IPS DF 6.9 (cell line): ENCODE data around the gene SATB1.

Experiments
- DNase-seq: peaks from one replicate; pipeline ENCODE4 v3.0.0-alpha.2; 2013; ENCODE audit warnings: low read depth, low spot score
- H3K27ac ChIP-seq: one replicate; pipeline ENCODE4 v1.5.1; 2013; ENCODE audit warnings: low read length, control low read depth
- H3K27me3 ChIP-seq: 2 replicates; pipeline ENCODE4 v1.6.1; 2013; ENCODE audit warnings: mild to moderate bottlenecking, low read length; ENCODE audit not compliant: control insufficient read depth, insufficient read depth
- H3K36me3 ChIP-seq: 2 replicates; pipeline ENCODE4 v1.6.1; 2013; ENCODE audit warnings: low read length; ENCODE audit not compliant: control insufficient read depth, insufficient read depth
- H3K4me1 ChIP-seq: 2 replicates; pipeline ENCODE4 v1.6.1; 2013; ENCODE audit warnings: low read length; ENCODE audit not compliant: control insufficient read depth, insufficient read depth
- H3K4me3 ChIP-seq: 2 replicates; pipeline ENCODE4 v1.5.1; 2013; ENCODE audit warnings: mild to moderate bottlenecking, low read length
- H3K9me3 ChIP-seq: 2 replicates; pipeline ENCODE4 v1.6.1; 2013; ENCODE audit warnings: low read length, inconsistent platforms; ENCODE audit not compliant: control insufficient read depth, insufficient read depth
- WGBS: extraction: QIAGEN DNeasy Blood & Tissue Kit; methylation state at CpG from one replicate; pipeline ENCODE4 v1.1.7; 2013; ENCODE audit warnings: mixed read lengths, missing lambda C conversion rate; ENCODE audit not compliant: insufficient read length, insufficient coverage; 5-methylcytosine and 5-hydroxymethylcytosine counted together

The SATB1 gene

DNA sequence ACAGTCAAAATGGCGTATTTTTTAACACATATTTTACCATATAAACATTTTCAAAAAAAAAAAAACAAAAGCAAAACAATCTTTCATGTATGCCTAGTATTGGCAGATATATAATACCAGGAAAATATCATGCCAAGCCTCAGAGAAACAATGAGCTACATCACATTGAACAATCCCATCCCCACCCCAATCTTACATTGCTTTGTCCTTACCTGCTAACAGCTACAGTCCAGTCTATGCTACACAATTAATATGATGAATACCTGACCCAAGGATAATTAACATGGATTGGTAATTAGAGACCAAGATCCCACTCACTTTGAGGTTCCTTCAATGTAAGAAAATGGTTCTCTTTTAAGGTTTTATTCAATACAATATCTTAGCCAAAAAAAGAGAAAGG lies 7.6 kb upstream of the SATB1 start:
- no peaks in the 10 kb centered on the region for H3K9me3 ChIP-seq
- DNase-seq: no peak
- no peak overlapping the region for H3K27ac ChIP-seq
- WGBS: no CpG with 5 or more reads among the region's 1 CpG
- 0 out of 2 replicates have a peak, but pooled peaks cover 2% of the 10 kb centered on the region for H3K4me1 ChIP-seq
- H3K27me3 ChIP-seq: no peaks in the 10 kb centered on the region
- no peak overlapping the region for H3K4me3 ChIP-seq
- H3K36me3 ChIP-seq: no peaks in the 10 kb centered on the region

DNA sequence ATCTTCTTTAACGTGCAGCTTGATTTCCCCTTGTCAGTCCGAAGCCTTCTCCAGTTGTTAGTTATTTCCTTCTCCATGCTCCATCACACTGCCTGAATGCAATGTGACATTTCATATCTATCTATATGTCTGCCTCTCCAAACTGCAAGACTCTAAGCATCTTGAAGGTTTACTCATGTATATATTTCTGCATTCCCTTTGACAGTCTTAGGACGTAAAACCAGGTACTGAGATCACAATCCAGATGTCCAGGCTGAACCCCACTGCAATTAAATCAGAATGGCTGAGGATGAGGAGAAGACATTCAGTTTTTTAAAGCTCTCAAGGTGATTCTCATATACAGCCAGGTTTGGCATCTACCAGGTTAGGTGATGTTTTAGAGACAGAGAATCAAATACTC lies 6.1 kb upstream of the SATB1 start:
- no CpG with 5 or more reads among the region's 3 CpGs for WGBS
- H3K4me3 ChIP-seq: no peak overlapping the region
- no peaks in the 10 kb centered on the region for H3K36me3 ChIP-seq
- no peaks in the 10 kb centered on the region for H3K27me3 ChIP-seq
- no peaks in the 10 kb centered on the region for H3K9me3 ChIP-seq
- DNase-seq: no peak
- no peak overlapping the region for H3K27ac ChIP-seq
- H3K4me1 ChIP-seq: 0 out of 2 replicates have a peak, but pooled peaks cover 2% of the 10 kb centered on the region

DNA sequence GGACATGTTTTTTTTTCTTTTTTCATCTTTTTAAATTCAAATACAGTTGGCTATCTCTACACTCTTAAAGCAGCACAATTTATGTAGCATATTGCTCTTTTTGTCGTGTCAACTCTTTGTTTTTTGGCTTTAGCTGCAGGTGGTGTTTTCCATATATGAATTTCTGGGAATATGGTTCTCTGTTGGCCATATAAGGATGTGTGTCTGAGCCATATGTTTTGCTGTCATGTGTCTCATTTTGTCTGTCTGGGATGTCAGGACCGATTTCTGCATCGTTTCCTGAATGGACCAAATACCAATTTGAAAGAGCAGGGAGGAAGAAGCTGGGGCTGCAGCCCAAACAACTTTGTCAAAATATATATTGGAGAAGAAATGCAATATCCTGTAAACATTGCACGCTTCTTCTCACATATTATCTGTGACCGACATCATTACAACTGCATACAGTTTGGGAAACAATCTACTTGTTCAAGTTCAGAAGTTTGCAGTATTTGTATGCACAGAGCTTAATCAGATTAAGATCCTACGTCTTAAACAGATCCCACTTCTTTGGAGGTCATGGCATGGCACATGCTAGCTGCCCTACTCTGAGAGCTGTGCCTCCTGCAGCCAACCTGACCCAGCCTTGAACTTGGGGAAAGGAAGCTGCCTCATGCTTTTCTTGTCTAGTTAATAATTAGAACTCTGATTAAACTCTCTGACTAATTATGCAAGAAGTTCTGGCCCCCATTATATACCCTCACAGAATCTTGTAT lies 4.0 kb upstream of the SATB1 start:
- Histone ChIP-seq H3K4me3 (no peak overlapping the region), H3K4me1 (0 out of 2 replicates have a peak, but pooled peaks cover 1% of the 10 kb centered on the region), H3K27ac (no peak overlapping the region), H3K27me3 (no peaks in the 10 kb centered on the region), H3K9me3 (no peaks in the 10 kb centered on the region), H3K36me3 (no peaks in the 10 kb centered on the region)
- no CpG with 5 or more reads among the region's 6 CpGs for WGBS
- DNase-seq: no peak

DNA sequence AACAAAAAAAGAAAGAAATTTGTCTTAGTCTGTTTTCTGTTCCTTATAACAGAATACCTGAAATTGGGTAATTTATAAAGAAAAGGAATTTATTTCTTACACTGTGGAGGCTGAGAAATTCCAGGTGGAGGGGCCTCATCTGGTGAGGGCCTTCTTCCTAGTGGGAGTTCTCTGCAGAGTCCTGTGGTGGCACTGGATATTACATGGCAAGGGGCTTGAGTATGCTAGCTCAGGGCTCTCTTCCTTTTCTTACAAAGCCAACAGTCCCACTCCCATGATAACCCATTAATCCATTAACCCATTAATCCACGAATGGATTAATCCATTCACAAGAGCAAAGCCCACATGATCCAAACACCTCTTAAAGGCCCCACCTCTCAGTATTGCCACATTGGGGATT lies 2.9 kb upstream of the SATB1 start:
- no peaks in the 10 kb centered on the region for H3K36me3 ChIP-seq
- DNase-seq: no peak
- no peak overlapping the region for H3K27ac ChIP-seq
- no CpG with 5 or more reads among the region's 1 CpG for WGBS
- no peak overlapping the region for H3K4me3 ChIP-seq
- H3K9me3 ChIP-seq: no peaks in the 10 kb centered on the region
- no peaks in the 10 kb centered on the region for H3K27me3 ChIP-seq
- peaks cover 1% of the 10 kb centered on the region; the same call in 1 of the 2 replicates for H3K4me1 ChIP-seq

DNA sequence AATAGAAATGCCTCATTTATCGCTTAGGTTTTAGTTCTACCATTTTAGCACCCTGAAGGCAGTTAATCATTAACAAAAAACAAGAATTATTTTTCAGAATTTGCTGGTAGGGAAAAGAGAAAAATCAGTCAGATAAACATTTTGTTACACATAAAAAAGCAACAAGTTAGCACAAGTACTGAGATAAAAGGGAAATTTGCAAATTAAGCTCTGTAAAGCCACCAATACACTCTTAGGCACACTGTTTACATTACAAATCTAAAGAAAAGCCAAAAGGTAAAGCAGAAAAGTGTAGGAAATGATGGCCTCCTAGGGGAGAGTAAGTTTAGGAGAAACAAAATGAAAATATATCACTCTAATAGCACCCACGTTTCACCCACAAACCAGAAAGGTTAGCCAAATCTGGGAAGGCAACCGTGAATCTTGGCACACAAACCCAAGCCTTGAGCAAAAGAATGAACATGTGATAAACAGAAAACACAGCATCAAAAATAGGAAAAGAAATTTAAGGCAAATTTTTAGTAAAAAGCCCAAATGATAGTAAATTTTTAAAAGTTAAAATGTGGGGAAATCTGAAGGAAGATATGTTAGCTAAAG lies 1.6 kb upstream of the SATB1 start:
- Histone ChIP-seq H3K9me3 (no peaks in the 10 kb centered on the region), H3K27me3 (no peaks in the 10 kb centered on the region), H3K27ac (no peak overlapping the region), H3K36me3 (no peaks in the 10 kb centered on the region), H3K4me1 (peaks cover 3% of the 10 kb centered on the region; the same call in 1 of the 2 replicates), H3K4me3 (no peak overlapping the region)
- WGBS: no CpG with 5 or more reads among the region's 3 CpGs
- no peak for DNase-seq

DNA sequence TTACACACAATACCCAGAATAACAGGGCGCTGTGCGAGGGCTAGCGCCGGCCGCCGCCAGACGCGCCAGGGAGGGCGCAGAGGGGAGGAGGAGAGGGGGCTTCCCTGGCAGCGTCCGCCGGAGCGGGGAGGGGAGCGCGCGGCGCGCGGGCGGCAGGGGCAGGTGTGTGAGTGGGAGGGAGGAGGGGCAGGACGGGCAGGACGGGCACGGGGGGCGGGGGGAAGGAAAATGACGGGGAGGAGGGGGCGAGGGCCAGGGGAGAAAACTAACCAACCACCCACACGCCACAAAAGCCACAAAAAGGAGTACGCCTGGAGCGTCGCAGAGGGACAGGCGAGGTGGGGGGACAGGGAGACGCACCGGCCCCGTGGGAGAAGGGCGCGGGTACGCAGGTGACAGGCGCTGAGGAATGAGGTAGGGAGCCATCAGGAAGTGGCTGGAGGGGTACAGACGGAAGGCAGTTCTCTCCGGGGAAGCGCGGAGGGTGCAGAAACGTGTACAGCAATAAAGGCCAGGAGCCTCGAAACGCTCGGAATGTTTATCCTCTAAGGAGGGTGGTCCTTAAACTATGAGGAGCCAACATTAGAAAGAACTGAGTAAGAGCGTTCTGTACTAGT lies 610 bp upstream of the SATB1 start:
- no CpG with 5 or more reads among the region's 47 CpGs for WGBS
- Histone ChIP-seq H3K36me3 (no peaks in the 10 kb centered on the region), H3K4me1 (peaks cover 3% of the 10 kb centered on the region; the same call in 1 of the 2 replicates), H3K4me3 (peak overlapping the region; percentile 80), H3K27me3 (no peaks in the 10 kb centered on the region), H3K9me3 (no peaks in the 10 kb centered on the region), H3K27ac (no peak overlapping the region)
- DNase-seq: no peak

DNA sequence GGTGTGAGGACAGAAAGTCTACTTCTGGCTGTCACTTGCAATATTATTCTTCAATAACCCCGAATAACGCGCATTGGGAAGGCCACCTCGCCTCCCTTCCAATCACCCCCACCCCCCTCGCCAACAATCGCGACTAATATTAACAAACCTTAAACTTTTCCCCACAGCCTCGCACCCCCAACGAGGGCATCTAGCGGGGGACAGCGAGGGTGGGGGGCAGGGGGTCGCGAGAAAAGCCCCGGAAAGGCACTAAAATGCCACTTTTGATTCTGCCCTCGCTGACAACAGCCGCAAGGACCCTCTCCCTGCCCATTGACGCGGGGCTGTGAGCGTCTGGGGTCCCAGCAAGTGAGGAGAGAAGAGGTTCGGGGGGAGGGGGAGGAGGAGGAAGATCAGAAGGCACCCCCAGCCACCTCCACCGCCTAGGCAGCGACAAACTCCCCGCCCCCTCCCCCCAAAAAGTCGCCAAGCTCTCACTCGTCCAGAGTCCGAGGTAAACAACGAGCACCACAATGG lies 868 bp downstream of the SATB1 start:
- no peaks in the 10 kb centered on the region for H3K9me3 ChIP-seq
- H3K27ac ChIP-seq: no peak overlapping the region
- WGBS: no CpG with 5 or more reads among the region's 27 CpGs
- H3K4me3 ChIP-seq: peak overlapping the region; percentile 80; the same call in 1 of the 2 replicates
- H3K4me1 ChIP-seq: peaks cover 3% of the 10 kb centered on the region; the same call in 1 of the 2 replicates
- no peaks in the 10 kb centered on the region for H3K27me3 ChIP-seq
- no peaks in the 10 kb centered on the region for H3K36me3 ChIP-seq
- no peak for DNase-seq

DNA sequence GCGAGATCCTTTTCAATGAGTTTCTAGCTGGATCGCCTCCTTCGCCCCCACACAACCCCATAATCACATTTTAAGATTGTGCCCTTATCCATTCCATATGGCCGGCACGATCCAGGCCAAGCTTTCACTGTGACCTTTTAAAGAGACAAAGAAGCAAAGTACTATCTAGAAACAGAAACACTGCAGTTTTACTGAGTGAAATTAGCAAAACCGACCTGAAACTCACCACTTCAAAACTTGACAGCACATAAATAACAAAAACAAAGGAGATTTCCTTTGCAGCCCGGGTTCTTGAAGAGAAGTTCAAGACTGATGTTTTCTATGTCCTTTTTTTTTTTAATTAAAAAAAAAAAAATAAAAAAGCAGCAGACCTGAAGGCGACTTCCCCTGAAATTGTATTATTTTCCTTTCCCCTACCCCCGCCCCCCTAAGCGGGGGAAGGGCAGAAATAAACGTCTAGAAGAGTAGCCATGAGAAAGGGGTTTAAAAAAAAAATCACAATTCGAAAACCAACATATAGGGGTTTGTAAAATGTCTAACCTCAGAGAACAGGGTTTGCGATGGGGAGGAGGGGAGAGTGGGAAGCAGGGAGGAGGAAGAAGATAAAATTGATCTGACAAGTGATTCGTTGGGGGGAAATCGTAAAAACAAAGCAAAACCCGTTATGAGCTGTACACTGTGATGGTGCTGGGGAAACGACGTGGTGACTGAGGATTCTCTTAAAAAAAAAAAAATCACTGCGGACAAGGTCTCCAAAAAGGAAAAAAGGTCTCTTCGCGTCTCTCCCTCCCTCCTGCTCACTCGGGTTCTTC lies 1.5 kb downstream of the SATB1 start:
- Histone ChIP-seq H3K4me1 (peaks cover 3% of the 10 kb centered on the region; the same call in 1 of the 2 replicates), H3K27ac (no peak overlapping the region), H3K27me3 (no peaks in the 10 kb centered on the region), H3K36me3 (no peaks in the 10 kb centered on the region), H3K9me3 (no peaks in the 10 kb centered on the region), H3K4me3 (peak overlapping the region; percentile 80; the same call in 1 of the 2 replicates)
- no CpG with 5 or more reads among the region's 22 CpGs for WGBS
- DNase-seq: no peak

DNA sequence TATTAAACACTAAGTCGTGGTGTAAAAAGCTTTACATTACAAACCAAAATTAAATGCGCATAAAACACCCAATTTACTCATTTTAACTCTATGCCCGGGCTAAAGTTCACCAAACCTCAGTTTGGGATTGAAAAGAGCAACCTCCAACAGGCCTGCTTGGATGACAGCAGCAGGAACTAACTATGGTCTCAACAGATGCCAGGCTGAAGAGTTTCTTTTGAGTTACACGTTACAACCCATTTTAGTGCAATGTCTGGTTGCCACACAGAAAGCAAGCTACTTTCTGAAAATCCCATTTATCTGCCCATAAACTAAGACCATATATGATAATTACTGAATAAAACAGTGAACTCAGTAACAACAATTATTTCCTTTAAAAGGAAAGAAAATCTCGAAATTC lies 2.2 kb downstream of the SATB1 start:
- Histone ChIP-seq H3K27ac (no peak overlapping the region), H3K4me3 (peak overlapping the region; percentile 30; the same call in 1 of the 2 replicates), H3K4me1 (peaks cover 2% of the 10 kb centered on the region; the same call in 1 of the 2 replicates), H3K9me3 (no peaks in the 10 kb centered on the region), H3K36me3 (no peaks in the 10 kb centered on the region; the same call in 1 of the 2 replicates), H3K27me3 (no peaks in the 10 kb centered on the region)
- WGBS: 100% methylated on average over 1 of the region's 5 CpGs
- DNase-seq: no peak

DNA sequence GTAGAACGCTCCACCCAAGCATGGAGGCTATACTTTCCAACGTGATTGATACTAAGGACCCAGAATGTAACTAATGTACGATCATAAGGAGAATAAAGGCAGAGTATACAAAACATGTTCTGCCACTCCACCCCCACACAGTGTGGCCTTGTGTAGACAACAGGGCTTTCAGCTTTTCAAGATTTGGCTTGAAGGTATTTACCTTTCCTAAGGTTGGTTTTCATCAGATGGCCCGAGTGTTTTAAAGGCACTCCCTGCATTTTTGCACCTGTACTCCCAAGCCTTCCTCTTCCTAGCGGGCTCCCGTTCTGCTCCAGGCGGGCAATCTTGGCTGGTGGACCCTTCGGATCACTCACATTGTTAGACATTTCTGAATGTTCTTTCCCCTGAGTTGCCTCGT lies 4.6 kb downstream of the SATB1 start:
- no peak for DNase-seq

More for the DNA sequence above, 4.6 kb downstream of the SATB1 start:
- Histone ChIP-seq H3K27me3 (no peaks in the 10 kb centered on the region), H3K4me1 (peaks cover 2% of the 10 kb centered on the region; the same call in 1 of the 2 replicates), H3K36me3 (no peaks in the 10 kb centered on the region; the same call in 1 of the 2 replicates), H3K27ac (no peak overlapping the region), H3K4me3 (no peak overlapping the region), H3K9me3 (no peaks in the 10 kb centered on the region)
- WGBS: no CpG with 5 or more reads among the region's 9 CpGs
